Sigmoid colon (tissue), 7 donors: ENCODE results near the gene OR2L2. TPM values are rescaled to one million over a fixed set of nuclear protein-coding genes. Genes with fewer than 3 reads are reported as not detected.

Source experiments
- DNase-seq: peaks from one replicate; pipeline ENCODE4 v3.0.0-alpha.2; 2019
- H3K27ac ChIP-seq, 4 donors: fragments of 200-600 bp; sonication (generic); one replicate each; pipeline ENCODE4 v1.5.1; 2016 to 2019; ENCODE audit warnings: mild to moderate bottlenecking in 1 of 4
- H3K27me3 ChIP-seq, 3 donors: fragments of 200-600 bp; sonication (generic); one replicate each; pipeline ENCODE4 v1.5.1; 2019; ENCODE audit warnings: mild to moderate bottlenecking in 1 of 3
- H3K36me3 ChIP-seq, 4 donors: fragments of 200-600 bp; sonication (generic); one replicate each; pipeline ENCODE4 v1.5.1; 2016 to 2019
- H3K4me1 ChIP-seq, 4 donors: fragments of 200-600 bp; sonication (generic); one replicate each; pipeline ENCODE4 v1.5.1; 2017 to 2019
- H3K4me3 ChIP-seq, 4 donors: fragments of 200-600 bp; sonication (generic); one replicate each; pipeline ENCODE4 v1.5.1; 2017 to 2019; ENCODE audit warnings: mild to moderate bottlenecking in 2 of 4, moderate library complexity in 1 of 4
- H3K9me3 ChIP-seq, 4 donors: fragments of 200-600 bp in 3 of 4; sonication (generic) in 3 of 4; one replicate each; pipeline versions ENCODE4 v1.5.1 to v1.6.1; 2013 to 2019
- CTCF ChIP-seq, 4 experiments: fragments of 450-650 bp in 3 of 4; fragments of 200-600 bp in 1 of 4; IDR thresholded peaks; one replicate each; pipeline ENCODE4 v1.5.1; 2016 to 2019; ENCODE audit warnings: antibody characterized with exemption in 4 of 4, mild to moderate bottlenecking in 3 of 4, moderate library complexity in 2 of 4
- EP300 ChIP-seq, 4 donors: sonication (generic); formaldehyde crosslinking; IDR thresholded peaks; one replicate each; pipeline ENCODE4 v1.6.1; 2017; ENCODE audit warnings: antibody characterized with exemption in 4 of 4
- POLR2A ChIP-seq, 2 donors: fragments of 450-650 bp; IDR thresholded peaks; one replicate each; pipeline ENCODE4 v1.6.1; 2016; ENCODE audit warnings: antibody characterized with exemption in 2 of 2, mild to moderate bottlenecking in 2 of 2, moderate library complexity in 2 of 2
- POLR2AphosphoS5 ChIP-seq, 4 donors: sonication (generic); formaldehyde crosslinking; IDR thresholded peaks; one replicate each; pipeline ENCODE4 v1.6.1; 2017; ENCODE audit warnings: antibody characterized with exemption in 4 of 4
- WGBS, 2 donors: extraction: QIAGEN DNeasy Blood & Tissue Kit; methylation state at CpG; one replicate each; pipeline ENCODE4 v1.1.7; 2013; 5-methylcytosine and 5-hydroxymethylcytosine counted together
- intact Hi-C: fragments of 100-400 bp; cut with DNase I; formaldehyde crosslinking; loops from one replicate; pipeline ENCODE4 v1.15.1; 2023
- polyA plus RNA-seq, 3 donors: library from polyadenylated mRNA; stranded (reverse); fragments of 200-250 nt; gene quantifications; one replicate each; pipeline ENCODE4 v1.2.3, GENCODE V29; 2013
- total RNA-seq, 4 donors: library from RNA; depleted of rRNA; stranded (reverse); fragments of >200 nt; gene quantifications; one replicate each; pipeline ENCODE4 v1.1.0, GENCODE V29; 2016
- donor health status: healthy with polysubstance abuse.
- donor health status: Bipolar disorder and iron deficiency.
- donor health status: healthy.

Gene OR2L2
- total and polyA plus RNA-seq, 7 donors: under 0.01 to 0.81 (median 0.06) TPM; not detected in 4

- no peaks in the 10 kb centered on the region for H3K27me3 ChIP-seq
- no peak overlapping the region for H3K27ac ChIP-seq
- H3K4me3 ChIP-seq: no peak overlapping the region
- no peaks in the 10 kb centered on the region for H3K4me1 ChIP-seq
- 78 to 89% methylated on average over 3 of the region's 3 CpGs for WGBS, 2 donors
- no peak for TF ChIP-seq EP300 (IDR thresholded peaks at IDR 0.05)
- no peak for TF ChIP-seq CTCF (IDR thresholded peaks at IDR 0.05)
- no peak for TF ChIP-seq POLR2A (IDR thresholded peaks at IDR 0.05)
- TF ChIP-seq POLR2AphosphoS5 (IDR thresholded peaks at IDR 0.05): no peak
- H3K9me3 ChIP-seq: peaks cover 0 to 10% (median 2%) of the 10 kb centered on the region in 4 donors
- H3K36me3 ChIP-seq: no peaks in the 10 kb centered on the region
- DNase-seq: no peak
- intact Hi-C loops: no loop called here
Observed at GRCh38 chr1:248009681-248010080, 20.2 kb upstream of the OR2L2 start.

- H3K36me3 ChIP-seq: no peaks in the 10 kb centered on the region
- no peak for DNase-seq
- intact Hi-C loops: no loop called here
- WGBS, 2 donors: 88 to 95% methylated on average over 2 of the region's 2 CpGs
- no peaks in the 10 kb centered on the region for H3K27me3 ChIP-seq
- H3K4me1 ChIP-seq: no peaks in the 10 kb centered on the region
- no peak for TF ChIP-seq CTCF (IDR thresholded peaks at IDR 0.05)
- TF ChIP-seq EP300 (IDR thresholded peaks at IDR 0.05): no peak
- no peak for TF ChIP-seq POLR2A (IDR thresholded peaks at IDR 0.05)
- TF ChIP-seq POLR2AphosphoS5 (IDR thresholded peaks at IDR 0.05): no peak
- no peak within 1 kb of the TSS for H3K27ac ChIP-seq
- H3K4me3 ChIP-seq: no peak within 1 kb of the TSS
- H3K9me3 ChIP-seq: peaks cover 0 to 4% (median 2%) of the 10 kb centered on the region in 4 donors
Observed at GRCh38 chr1:248013229-248013710, 16.6 kb upstream of the OR2L2 start, which contains the start of gene OR2L5. OR2L5 (plus strand) TSS chr1:248013660; CDS start chr1:248021948, 8,288 bp downstream.

- H3K27me3 ChIP-seq: no peaks in the 10 kb centered on the region
- no peak overlapping the region for H3K4me3 ChIP-seq
- 86 to 88% methylated on average over 1 of the region's 1 CpG for WGBS, 2 donors
- no peak for DNase-seq
- H3K9me3 ChIP-seq: no peaks in the 10 kb centered on the region
- TF ChIP-seq CTCF (IDR thresholded peaks at IDR 0.05): no peak
- no peak for TF ChIP-seq POLR2A (IDR thresholded peaks at IDR 0.05)
- TF ChIP-seq POLR2AphosphoS5 (IDR thresholded peaks at IDR 0.05): no peak
- H3K4me1 ChIP-seq: no peaks in the 10 kb centered on the region
- H3K27ac ChIP-seq: no peak overlapping the region
- no peaks in the 10 kb centered on the region for H3K36me3 ChIP-seq
- intact Hi-C loops: no loop called here
Observed at GRCh38 chr1:248015803-248016202, 14.1 kb upstream of the OR2L2 start.

GRCh38 chr1:248045209-248045608 lies 15.3 kb downstream of the OR2L2 start:
- H3K9me3 ChIP-seq: peaks cover 0 to 3% (median 0%) of the 10 kb centered on the region in 4 donors
- no peaks in the 10 kb centered on the region for H3K4me1 ChIP-seq
- no peaks in the 10 kb centered on the region for H3K27me3 ChIP-seq
- whole genome bisulfite sequencing, 2 donors: 65% methylated on average over 5 of the region's 5 CpGs
- no peak overlapping the region for H3K27ac ChIP-seq
- TF ChIP-seq EP300 (IDR thresholded peaks at IDR 0.05) (no peak), CTCF (IDR thresholded peaks at IDR 0.05) (no peak), POLR2A (IDR thresholded peaks at IDR 0.05) (no peak), POLR2AphosphoS5 (IDR thresholded peaks at IDR 0.05) (no peak)
- no peak for DNase-seq
- H3K4me3 ChIP-seq: no peak overlapping the region
- H3K36me3 ChIP-seq: no peaks in the 10 kb centered on the region
- intact Hi-C loops: no loop called here

GRCh38 chr1:248046536-248046935 lies 16.7 kb downstream of the OR2L2 start, which contains the start of gene OR2L3:
OR2L3 (plus strand) TSS chr1:248046836; CDS start chr1:248060682, 13,846 bp downstream.
- H3K27me3 ChIP-seq: no peaks in the 10 kb centered on the region
- no peak within 1 kb of the TSS for H3K4me3 ChIP-seq
- no peaks in the 10 kb centered on the region for H3K36me3 ChIP-seq
- intact Hi-C loops: no loop called here
- H3K9me3 ChIP-seq: peaks cover 0 to 3% (median 0%) of the 10 kb centered on the region in 4 donors
- TF ChIP-seq POLR2A (IDR thresholded peaks at IDR 0.05) (no peak), EP300 (IDR thresholded peaks at IDR 0.05) (no peak), POLR2AphosphoS5 (IDR thresholded peaks at IDR 0.05) (no peak), CTCF (IDR thresholded peaks at IDR 0.05) (no peak)
- H3K27ac ChIP-seq: no peak within 1 kb of the TSS
- 73 to 80% methylated on average over 2 of the region's 2 CpGs for WGBS, 2 donors
- DNase-seq: no peak
- no peaks in the 10 kb centered on the region for H3K4me1 ChIP-seq
